ENCODE results near the gene PRKG1.

Gene PRKG1

GRCh38 chr10:51523440-51523839 lies 449.2 kb downstream of the PRKG1 start:
- TF ChIP-seq POLR2AphosphoS5 (IDR thresholded peaks at IDR 0.05; ENCODE audit: low read depth, low read length) (no peak), REST (IDR thresholded peaks at IDR 0.05; ENCODE audit: insufficient read depth in 1 of 2, low read depth in 2 of 2, low read length in 2 of 2) (no peak), TAF1 (IDR thresholded peaks at IDR 0.05; ENCODE audit: borderline replicate concordance, insufficient read depth, low read length) (no peak), FOXP2 (optimal IDR thresholded peaks at IDR 0.05; ENCODE audit: borderline replicate concordance, extremely low read depth, extremely low read length, insufficient read depth) (no peak), SIN3A (IDR thresholded peaks at IDR 0.05; ENCODE audit: borderline replicate concordance, insufficient read depth, low read length) (no peak)

GRCh38 chr10:51524041-51524440 lies 449.8 kb downstream of the PRKG1 start:
- TF ChIP-seq TAF1 (IDR thresholded peaks at IDR 0.05; ENCODE audit: borderline replicate concordance, insufficient read depth, low read length) = no peak
- TF ChIP-seq POLR2AphosphoS5 (IDR thresholded peaks at IDR 0.05; ENCODE audit: low read depth, low read length) = no peak
- TF ChIP-seq SIN3A (IDR thresholded peaks at IDR 0.05; ENCODE audit: borderline replicate concordance, insufficient read depth, low read length) = no peak

GRCh38 chr10:51527522-51528219 lies 453.4 kb downstream of the PRKG1 start:
- TF ChIP-seq REST (IDR thresholded peaks at IDR 0.05; ENCODE audit: insufficient read depth in 1 of 2, low read depth in 2 of 2, low read length in 2 of 2) = no peak
- no peak for TF ChIP-seq TAF1 (IDR thresholded peaks at IDR 0.05; ENCODE audit: borderline replicate concordance, insufficient read depth, low read length)
- TF ChIP-seq POLR2AphosphoS5 (IDR thresholded peaks at IDR 0.05; ENCODE audit: low read depth, low read length) = no peak
- TF ChIP-seq FOXP2 (optimal IDR thresholded peaks at IDR 0.05; ENCODE audit: borderline replicate concordance, extremely low read depth, extremely low read length, insufficient read depth) = no peak
- no peak for TF ChIP-seq SIN3A (IDR thresholded peaks at IDR 0.05; ENCODE audit: borderline replicate concordance, insufficient read depth, low read length)

GRCh38 chr10:51528527-51528926 lies 454.2 kb downstream of the PRKG1 start:
- TF ChIP-seq POLR2AphosphoS5 (IDR thresholded peaks at IDR 0.05; ENCODE audit: low read depth, low read length) = no peak
- TF ChIP-seq REST (IDR thresholded peaks at IDR 0.05; ENCODE audit: insufficient read depth in 1 of 2, low read depth in 2 of 2, low read length in 2 of 2) = no peak
- no peak for TF ChIP-seq FOXP2 (optimal IDR thresholded peaks at IDR 0.05; ENCODE audit: borderline replicate concordance, extremely low read depth, extremely low read length, insufficient read depth)
- TF ChIP-seq SIN3A (IDR thresholded peaks at IDR 0.05; ENCODE audit: borderline replicate concordance, insufficient read depth, low read length) = no peak

GRCh38 chr10:51530541-51530940 lies 456.3 kb downstream of the PRKG1 start:
- TF ChIP-seq FOXP2 (optimal IDR thresholded peaks at IDR 0.05; ENCODE audit: borderline replicate concordance, extremely low read depth, extremely low read length, insufficient read depth) (no peak), TAF1 (IDR thresholded peaks at IDR 0.05; ENCODE audit: borderline replicate concordance, insufficient read depth, low read length) (no peak), REST (IDR thresholded peaks at IDR 0.05; ENCODE audit: insufficient read depth in 1 of 2, low read depth in 2 of 2, low read length in 2 of 2) (no peak), POLR2AphosphoS5 (IDR thresholded peaks at IDR 0.05; ENCODE audit: low read depth, low read length) (no peak), SIN3A (IDR thresholded peaks at IDR 0.05; ENCODE audit: borderline replicate concordance, insufficient read depth, low read length) (no peak)
